Activated naive CD4-positive, alpha-beta T cell treated with anti-CD3 and anti-CD28 coated beads, Interleukin-2, amount 10 ng/mL, durations not matched to agents 7 days and 5 days (primary cell): ENCODE results near the gene BIK.

Experiments
- CTCF ChIA-PET: fragments of 350-600 bp; sonication (Branson Sonifier 250); formaldehyde crosslinking; loops from one replicate; lab custom pipeline; 2021; ENCODE audit warnings: antibody characterized with exemption; lab: Charles Lee
- DNase-seq: peaks from one replicate; pipeline ENCODE4 v3.0.0-alpha.2; 2020
- H3K27ac Mint-ChIP-seq: one replicate; pipeline ENCODE4 v1.8.0; 2021; ENCODE audit warnings: mild to moderate bottlenecking, moderate library complexity, mixed read lengths
- H3K27me3 Mint-ChIP-seq: one replicate; pipeline ENCODE4 v1.8.0; 2021; ENCODE audit warnings: mild to moderate bottlenecking, mixed read lengths
- H3K36me3 Mint-ChIP-seq: one replicate; pipeline ENCODE4 v1.8.0; 2021; ENCODE audit warnings: mixed read lengths
- H3K4me1 Mint-ChIP-seq: one replicate; pipeline ENCODE4 v1.8.0; 2021; ENCODE audit warnings: mixed read lengths
- H3K4me3 Mint-ChIP-seq: one replicate; pipeline ENCODE4 v1.8.0; 2021; ENCODE audit warnings: mild to moderate bottlenecking, moderate library complexity, mixed read lengths
- H3K9me3 Mint-ChIP-seq: one replicate; pipeline ENCODE4 v1.8.0; 2021; ENCODE audit warnings: mixed read lengths

The BIK gene

DNA sequence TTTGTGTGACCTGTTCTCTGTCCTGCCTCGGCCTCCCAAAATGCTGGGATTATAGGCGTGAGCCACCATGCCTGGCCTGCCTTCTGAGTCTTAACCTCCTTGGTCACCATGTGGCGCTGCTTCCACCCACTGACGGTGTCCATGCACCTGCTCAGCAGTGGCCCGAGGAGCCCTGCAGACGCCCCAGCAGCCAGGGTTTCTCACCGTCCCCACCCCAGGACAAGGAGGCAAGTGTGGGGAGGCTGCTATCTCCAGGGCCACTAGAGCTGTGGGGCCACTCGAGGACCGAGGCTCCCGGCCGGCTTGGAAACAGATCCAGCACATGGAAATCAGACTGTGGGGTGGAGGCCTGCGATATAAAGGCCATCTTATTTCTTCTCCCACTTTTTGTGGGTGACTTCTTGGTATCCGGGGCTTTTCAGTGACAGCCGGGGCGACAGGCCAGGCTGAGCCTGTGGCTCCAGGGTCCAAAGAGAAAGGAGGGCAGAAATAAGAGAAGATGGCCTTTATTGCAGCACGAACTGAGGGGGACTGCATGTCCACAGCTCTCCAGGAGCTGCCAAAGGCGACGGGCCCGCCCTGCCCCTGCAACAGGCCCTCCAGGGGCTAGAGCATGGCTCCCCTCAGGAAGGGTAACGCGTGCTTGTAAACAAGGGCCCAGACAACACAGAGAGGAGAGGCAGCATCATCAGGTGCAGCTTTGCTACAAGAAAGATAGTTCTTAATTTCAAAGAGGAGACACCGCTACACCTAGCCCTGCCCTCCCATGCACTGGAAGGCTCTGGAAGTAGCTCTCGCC, 55.8 kb downstream of the BIK start:
- H3K4me3 Mint-ChIP-seq: no peak overlapping the region
- H3K36me3 Mint-ChIP-seq: peaks cover 11% of the 10 kb centered on the region
- peaks cover 7% of the 10 kb centered on the region for H3K4me1 Mint-ChIP-seq
- DNase-seq: no peak
- H3K9me3 Mint-ChIP-seq: no peaks in the 10 kb centered on the region
- CTCF ChIA-PET: no interaction called here
- no peak overlapping the region for H3K27ac Mint-ChIP-seq
- no peaks in the 10 kb centered on the region for H3K27me3 Mint-ChIP-seq

DNA sequence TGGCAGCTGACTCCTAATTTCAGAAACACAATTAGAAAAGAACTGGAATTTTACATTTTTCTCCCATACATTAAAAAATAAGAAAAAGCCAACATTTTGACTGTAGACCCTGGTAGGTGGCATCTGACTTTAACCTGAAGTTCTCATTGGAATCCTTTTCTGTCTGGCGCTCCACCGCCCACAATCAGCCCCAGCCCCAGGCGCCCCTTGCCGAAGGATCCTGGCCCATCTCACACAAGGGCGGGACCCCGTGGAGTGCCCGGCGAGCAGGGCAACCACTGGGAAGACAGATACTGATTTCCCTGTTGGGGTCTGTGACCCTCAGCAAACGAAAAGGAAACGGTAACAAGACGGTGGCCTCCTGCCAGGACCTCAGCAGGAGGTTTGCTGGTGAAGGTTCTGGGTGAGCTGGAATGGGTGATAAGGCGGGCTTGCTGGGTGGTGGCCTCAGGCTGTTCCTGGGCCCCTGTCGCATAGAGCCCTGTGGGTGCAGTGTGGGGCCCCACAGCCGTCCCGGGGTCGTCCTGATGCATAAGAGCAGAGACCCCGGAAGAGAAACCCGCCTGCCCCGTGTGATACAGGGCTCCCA, 56.5 kb downstream of the BIK start:
- Mint-ChIP-seq H3K9me3 (no peaks in the 10 kb centered on the region), H3K27me3 (no peaks in the 10 kb centered on the region), H3K27ac (no peak overlapping the region), H3K4me1 (peaks cover 7% of the 10 kb centered on the region), H3K36me3 (peaks cover 11% of the 10 kb centered on the region), H3K4me3 (no peak overlapping the region)
- CTCF ChIA-PET: no interaction called here
- no peak for DNase-seq

DNA sequence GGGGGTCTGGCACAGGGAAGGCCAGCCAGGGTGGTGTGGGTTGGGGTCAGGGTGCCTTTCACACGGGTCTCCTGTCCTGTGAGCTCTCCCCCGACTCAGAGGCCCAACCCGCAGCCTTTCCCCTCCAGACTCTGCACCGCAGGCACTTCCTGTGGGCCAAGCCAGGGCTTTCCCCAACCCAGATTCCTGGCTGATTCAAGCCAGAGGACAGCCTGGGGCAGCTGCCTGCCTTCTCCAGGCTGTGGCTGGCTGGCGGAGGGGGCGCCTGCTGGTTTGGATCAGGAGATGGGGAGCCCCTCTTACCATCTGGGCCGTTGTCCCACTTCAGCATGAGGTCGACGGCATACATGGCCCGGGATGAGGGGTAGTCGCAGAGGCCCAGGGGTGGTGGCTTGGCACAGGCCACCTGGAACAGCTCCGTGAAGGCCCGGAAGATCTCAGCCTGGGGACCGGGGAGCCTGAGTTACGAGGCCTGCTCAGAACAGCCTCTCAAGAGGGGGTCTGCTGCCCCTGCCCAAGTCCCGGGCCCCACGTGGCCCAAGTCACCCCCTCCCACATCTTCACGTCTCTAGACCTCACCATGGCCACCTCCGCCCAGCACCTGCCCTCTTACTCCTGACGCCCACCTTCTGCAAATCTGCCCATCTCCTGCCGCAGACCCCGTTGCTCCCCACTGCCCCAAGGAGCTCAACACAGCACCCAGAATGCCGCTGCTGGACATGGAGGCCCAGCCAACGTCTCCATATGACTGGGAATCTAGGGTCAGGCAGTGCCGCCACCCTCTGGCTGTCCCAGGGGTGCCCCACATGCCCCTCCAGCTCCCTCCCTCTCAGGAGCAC, 58.1 kb downstream of the BIK start:
- no peak for DNase-seq
- Mint-ChIP-seq H3K9me3 (no peaks in the 10 kb centered on the region), H3K36me3 (peaks cover 18% of the 10 kb centered on the region), H3K27me3 (no peaks in the 10 kb centered on the region), H3K4me3 (no peak overlapping the region), H3K27ac (no peak overlapping the region), H3K4me1 (peaks cover 7% of the 10 kb centered on the region)
- CTCF ChIA-PET: no interaction called here

DNA sequence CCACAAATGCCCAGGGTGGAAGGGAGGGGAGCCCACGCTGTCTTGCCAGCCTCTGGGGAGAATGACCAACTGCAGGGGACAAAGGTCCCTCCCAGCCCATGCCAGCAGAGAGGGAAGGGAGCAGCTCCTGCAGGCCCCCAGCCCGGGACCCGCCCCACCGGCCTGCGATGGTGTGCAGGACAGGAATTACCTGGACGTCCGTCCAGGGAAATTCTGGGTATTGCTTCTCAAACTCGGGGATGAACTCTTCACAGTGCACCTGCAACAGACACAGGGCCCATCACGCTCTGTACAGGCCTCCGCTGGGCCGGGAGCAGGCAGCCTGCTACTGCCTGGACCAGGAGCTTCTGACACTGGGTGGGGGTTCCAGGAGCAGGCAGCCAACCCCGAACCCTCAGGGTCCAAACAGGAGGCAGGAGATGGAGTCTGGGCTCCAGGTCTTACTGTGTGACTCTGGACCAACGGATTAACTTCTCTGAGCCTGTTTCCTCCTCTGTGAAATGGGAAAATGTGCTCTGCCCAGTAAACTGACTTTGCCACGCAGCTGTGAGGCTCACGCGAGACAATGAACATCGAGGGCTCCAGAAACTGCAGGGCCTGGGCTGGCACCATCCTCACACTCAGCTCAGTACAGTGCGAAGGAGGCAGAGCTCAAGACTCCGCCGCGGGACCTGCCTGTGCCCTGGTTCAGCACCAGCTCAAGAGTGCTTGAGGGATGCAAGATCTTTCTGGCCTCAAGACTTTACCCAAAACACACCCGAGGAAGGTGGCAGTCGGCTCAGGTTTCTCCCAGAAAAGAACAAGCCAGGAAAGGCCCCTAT, 59.0 kb downstream of the BIK start:
- CTCF ChIA-PET: no interaction called here
- Mint-ChIP-seq H3K4me3 (no peak overlapping the region), H3K27ac (peak overlapping the region; percentile 14)

DNA sequence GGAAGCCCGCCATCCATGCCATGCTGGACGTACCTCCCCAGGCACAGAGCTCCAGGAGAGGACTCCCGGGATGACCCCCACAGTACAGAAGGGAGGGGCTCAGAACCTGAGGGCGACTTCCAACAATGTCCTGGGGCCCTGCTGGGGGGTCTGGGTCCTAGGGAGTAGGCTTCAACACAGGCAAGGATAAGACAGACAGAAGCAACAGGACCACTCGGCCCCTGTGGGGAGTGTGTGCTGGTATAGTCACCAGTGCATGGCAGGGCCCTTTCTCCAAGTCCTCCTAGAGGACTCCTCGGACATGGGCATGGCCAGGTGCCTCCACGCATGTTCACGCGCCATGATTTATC, 59.6 kb downstream of the BIK start:
- H3K27me3 Mint-ChIP-seq: no peaks in the 10 kb centered on the region
- no peak overlapping the region for H3K4me3 Mint-ChIP-seq
- no peaks in the 10 kb centered on the region for H3K9me3 Mint-ChIP-seq
- H3K27ac Mint-ChIP-seq: peak overlapping the region; percentile 45
- CTCF ChIA-PET: no interaction called here
- DNase-seq: no peak
- peaks cover 12% of the 10 kb centered on the region for H3K36me3 Mint-ChIP-seq
- H3K4me1 Mint-ChIP-seq: peaks cover 7% of the 10 kb centered on the region

More for the DNA sequence above, 59.0 kb downstream of the BIK start:
- no peaks in the 10 kb centered on the region for H3K27me3 Mint-ChIP-seq
- no peaks in the 10 kb centered on the region for H3K9me3 Mint-ChIP-seq
- DNase-seq: no peak
- peaks cover 7% of the 10 kb centered on the region for H3K4me1 Mint-ChIP-seq
- H3K36me3 Mint-ChIP-seq: peaks cover 12% of the 10 kb centered on the region

DNA sequence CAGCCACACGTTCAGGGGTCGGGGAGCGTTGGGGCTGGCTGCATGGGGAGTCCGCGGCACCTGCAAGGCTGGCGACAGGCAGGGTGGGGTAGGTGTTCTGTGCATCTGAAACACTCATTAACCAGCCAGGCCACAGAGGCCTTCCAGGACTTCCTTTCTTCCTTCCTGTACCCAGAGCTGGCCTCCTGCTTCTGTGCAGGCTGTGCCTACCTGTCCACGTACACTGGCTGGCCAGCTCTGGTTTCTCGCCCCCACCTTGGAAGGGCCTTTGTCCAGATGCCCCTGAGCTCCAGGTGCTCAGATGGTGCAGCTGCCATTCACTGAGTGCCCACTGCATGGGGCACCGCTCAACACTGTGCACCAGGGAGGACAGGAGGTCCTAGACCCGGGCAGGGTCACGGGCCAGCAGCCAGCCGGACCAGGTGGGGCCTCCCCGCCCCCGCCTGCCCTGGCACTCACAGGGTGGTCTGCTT, 60.5 kb downstream of the BIK start:
- CTCF ChIA-PET: no interaction called here
- peaks cover 14% of the 10 kb centered on the region for H3K36me3 Mint-ChIP-seq

DNA sequence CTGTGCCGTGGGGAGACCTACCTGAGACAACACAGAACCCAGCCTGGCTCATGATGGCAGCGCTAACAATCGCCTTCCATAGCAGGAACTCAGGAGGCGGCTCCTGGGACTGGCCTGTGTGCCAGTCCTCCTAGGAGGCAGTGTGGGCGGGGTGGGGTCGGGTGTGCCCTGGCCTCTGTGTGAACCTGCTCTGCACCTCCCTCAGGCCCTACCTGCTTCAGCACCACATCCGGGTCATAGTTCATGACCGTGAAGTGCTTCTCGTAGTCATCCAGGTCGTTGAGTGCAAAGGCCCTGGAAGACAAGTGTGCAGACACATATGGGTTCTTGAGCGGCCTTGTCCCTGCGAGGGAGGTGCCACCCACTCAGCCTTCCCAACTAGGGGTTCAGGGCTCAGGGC, 61.1 kb downstream of the BIK start:
- Mint-ChIP-seq H3K9me3 (no peaks in the 10 kb centered on the region), H3K27me3 (no peaks in the 10 kb centered on the region), H3K4me1 (peaks cover 7% of the 10 kb centered on the region), H3K27ac (no peak overlapping the region), H3K36me3 (peaks cover 14% of the 10 kb centered on the region), H3K4me3 (no peak overlapping the region)
- DNase-seq: no peak
- CTCF ChIA-PET: no interaction called here

More for the DNA sequence above, 60.5 kb downstream of the BIK start:
- DNase-seq: no peak
- Mint-ChIP-seq H3K4me1 (peaks cover 7% of the 10 kb centered on the region), H3K4me3 (no peak overlapping the region), H3K27ac (no peak overlapping the region), H3K9me3 (no peaks in the 10 kb centered on the region), H3K27me3 (no peaks in the 10 kb centered on the region)

DNA sequence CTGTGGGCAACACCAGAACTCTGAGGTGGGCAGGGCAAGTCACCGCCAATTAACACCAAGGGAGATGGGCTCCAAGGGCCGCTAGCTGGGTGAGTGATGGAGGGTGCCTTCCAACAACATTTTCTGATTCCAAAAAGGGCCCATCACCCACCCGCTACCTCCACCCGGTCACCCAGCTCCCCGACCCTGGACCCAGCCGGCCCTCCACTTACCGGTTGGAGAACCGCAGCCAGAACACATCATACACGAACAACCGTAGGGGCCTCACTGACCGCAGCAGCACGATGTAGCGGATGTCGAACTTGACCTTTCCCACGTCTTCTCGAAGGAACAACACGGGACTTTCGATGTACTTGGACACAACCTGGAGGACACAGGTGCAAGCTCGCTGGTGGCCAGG, 61.6 kb downstream of the BIK start:
- CTCF ChIA-PET: no interaction called here
- Mint-ChIP-seq H3K9me3 (no peaks in the 10 kb centered on the region), H3K27ac (no peak overlapping the region), H3K36me3 (peaks cover 14% of the 10 kb centered on the region), H3K27me3 (no peaks in the 10 kb centered on the region), H3K4me1 (peaks cover 7% of the 10 kb centered on the region), H3K4me3 (no peak overlapping the region)
- no peak for DNase-seq

DNA sequence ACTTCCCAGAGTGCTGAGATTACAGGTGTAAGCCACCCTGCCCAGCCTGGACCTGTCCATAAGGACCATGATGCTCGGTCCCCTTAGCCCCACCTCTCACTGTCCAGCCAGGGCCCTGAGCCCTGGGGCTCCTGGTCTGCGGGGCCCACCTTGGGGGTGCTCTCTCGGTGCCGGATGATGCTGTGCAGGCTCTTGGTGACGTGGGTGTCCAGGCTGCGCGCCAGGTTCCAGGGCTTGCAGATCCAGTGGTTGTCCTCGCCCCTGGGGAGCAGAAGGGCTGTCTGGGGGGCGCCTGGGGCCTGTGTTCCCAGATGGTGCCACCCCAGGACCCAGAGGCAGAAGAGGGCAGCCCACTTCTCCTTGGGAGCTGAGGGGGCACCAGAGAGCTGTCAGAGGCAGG, 63.0 kb downstream of the BIK start:
- H3K36me3 Mint-ChIP-seq: peaks cover 18% of the 10 kb centered on the region
- H3K4me3 Mint-ChIP-seq: no peak overlapping the region
- DNase-seq: no peak
- H3K4me1 Mint-ChIP-seq: peaks cover 7% of the 10 kb centered on the region
- no peaks in the 10 kb centered on the region for H3K27me3 Mint-ChIP-seq
- no peak overlapping the region for H3K27ac Mint-ChIP-seq
- H3K9me3 Mint-ChIP-seq: no peaks in the 10 kb centered on the region
- CTCF ChIA-PET: no interaction called here

DNA sequence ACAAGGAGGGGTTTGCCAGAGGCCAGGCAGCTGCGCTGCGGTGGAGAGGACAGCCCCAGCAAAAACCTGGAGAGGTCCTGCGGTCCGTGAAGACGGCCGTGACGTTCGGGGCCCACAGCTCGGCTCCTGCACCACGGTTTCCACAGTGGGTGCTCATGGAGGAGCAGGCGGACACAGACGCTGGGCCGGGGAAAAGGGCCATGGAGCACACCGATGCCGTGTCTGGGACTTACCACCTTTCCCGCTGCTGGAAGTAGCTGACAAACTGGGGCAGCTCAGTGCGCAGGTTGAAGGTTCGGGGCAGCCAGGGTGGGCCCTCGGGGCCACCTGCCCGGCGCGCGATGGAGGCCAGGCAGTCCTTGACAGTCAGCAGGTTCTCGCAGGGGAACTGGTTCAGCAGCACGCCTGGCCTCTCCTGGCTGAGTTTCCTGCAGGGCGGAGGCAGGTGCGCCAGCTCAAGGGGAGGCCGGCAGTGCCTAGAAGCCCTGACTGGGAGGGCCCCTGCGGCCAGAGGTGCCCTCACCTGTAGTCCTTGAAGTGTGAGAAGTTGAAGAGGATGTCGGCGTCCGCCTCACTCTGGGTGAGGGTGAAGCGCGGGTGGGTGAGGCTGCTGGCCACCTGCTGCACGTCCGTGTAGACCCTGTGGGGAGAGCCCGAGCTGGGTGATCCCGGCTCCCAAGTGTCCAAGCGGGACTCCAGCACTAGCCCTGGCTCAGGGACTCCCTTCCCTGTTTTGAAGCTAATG, 63.6 kb downstream of the BIK start:
- no peak overlapping the region for H3K4me3 Mint-ChIP-seq
- peaks cover 7% of the 10 kb centered on the region for H3K4me1 Mint-ChIP-seq
- no peaks in the 10 kb centered on the region for H3K9me3 Mint-ChIP-seq
- no peak overlapping the region for H3K27ac Mint-ChIP-seq
- H3K36me3 Mint-ChIP-seq: peaks cover 24% of the 10 kb centered on the region
- CTCF ChIA-PET: no interaction called here
- no peak for DNase-seq
- no peaks in the 10 kb centered on the region for H3K27me3 Mint-ChIP-seq

DNA sequence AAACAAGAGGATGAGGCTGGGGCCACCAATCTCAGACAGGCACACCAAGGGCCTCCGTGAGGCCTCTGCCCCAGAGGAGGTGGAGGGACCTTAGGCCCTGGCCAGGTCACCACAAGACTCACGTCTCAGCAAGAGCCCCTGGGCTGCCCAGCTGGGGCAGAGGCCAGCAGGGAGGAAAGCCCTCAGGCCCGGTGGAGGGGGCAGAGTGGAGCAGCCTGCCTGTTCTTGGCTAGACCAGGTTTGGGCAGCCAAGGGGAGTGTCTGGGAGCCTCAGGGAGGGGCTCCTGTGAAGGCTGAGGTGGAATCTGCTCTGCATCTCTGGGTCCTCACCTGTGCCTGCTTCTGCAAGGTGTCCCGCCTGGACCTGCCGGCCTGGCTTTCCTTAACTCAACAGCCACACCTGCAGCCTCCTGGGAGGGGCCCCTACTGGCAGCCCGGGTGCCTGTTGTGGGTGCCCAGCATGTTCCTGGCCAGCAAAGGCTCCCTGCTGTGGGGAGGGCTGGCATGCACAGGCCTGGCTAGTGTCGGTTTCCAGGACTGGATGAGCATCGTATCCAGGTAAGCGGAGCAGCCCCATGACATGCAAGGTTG, 64.5 kb downstream of the BIK start:
- Mint-ChIP-seq H3K27ac (no peak overlapping the region), H3K4me3 (no peak overlapping the region), H3K27me3 (no peaks in the 10 kb centered on the region), H3K4me1 (peaks cover 7% of the 10 kb centered on the region), H3K9me3 (no peaks in the 10 kb centered on the region), H3K36me3 (peaks cover 30% of the 10 kb centered on the region)
- DNase-seq: no peak
- CTCF ChIA-PET: no interaction called here

DNA sequence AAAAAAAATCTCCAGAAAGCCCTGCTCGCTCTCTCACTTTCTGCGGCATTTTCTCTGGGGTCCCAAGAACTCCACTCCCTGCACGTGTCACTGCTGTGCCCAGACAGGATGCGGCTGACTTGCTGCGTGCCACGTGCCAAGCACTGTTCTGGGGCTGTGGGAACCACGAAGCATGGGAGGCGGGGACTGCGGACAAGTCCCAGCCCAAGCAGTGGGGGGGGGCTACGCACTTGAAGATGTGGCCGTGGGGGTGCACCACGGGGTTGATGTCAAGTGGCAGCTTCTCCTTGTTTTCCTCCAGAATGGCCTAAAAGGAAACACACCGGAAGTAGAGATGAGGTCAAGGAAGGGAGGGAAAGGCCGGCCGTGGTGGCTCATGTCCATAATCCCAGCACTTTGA, 65.5 kb downstream of the BIK start:
- Mint-ChIP-seq H3K4me3 (no peak overlapping the region), H3K4me1 (peaks cover under 1% of the 10 kb centered on the region), H3K27ac (no peak overlapping the region), H3K9me3 (no peaks in the 10 kb centered on the region), H3K27me3 (no peaks in the 10 kb centered on the region), H3K36me3 (peaks cover 28% of the 10 kb centered on the region)
- no peak for DNase-seq
- CTCF ChIA-PET: no interaction called here

DNA sequence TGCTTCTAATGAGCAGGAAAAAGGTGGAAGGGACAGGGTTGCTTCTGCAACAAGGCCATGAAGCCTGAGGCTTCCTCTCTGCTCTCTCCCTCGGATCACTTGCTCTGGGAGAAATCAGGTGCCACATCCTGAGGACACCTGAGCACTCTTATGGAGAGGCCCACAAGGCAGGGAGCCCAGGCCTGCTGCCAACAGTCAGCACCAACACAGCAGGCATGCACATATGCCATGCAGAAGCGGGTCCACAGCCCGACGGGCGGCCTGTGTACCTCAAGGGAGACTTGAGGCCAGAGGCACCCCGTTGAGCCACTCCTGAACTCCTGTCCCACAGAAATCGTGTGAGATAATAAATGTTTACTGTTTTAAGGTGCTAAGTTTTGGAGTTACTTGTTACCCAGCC, 66.9 kb downstream of the BIK start:
- CTCF ChIA-PET: no interaction called here
- Mint-ChIP-seq H3K4me1 (no peaks in the 10 kb centered on the region), H3K27me3 (no peaks in the 10 kb centered on the region), H3K27ac (no peak overlapping the region), H3K9me3 (no peaks in the 10 kb centered on the region), H3K4me3 (no peak overlapping the region), H3K36me3 (peaks cover 25% of the 10 kb centered on the region)
- no peak for DNase-seq
